ENCODE results near the gene LYZ. TPM values are rescaled to one million over a fixed set of nuclear protein-coding genes. Genes with fewer than 3 reads are reported as not detected.

The LYZ gene
- total and polyA plus RNA-seq, 2 donors (not counting 3 experiments of a cell fraction or from before 2014, with no cell fraction given), result not detected

DNA sequence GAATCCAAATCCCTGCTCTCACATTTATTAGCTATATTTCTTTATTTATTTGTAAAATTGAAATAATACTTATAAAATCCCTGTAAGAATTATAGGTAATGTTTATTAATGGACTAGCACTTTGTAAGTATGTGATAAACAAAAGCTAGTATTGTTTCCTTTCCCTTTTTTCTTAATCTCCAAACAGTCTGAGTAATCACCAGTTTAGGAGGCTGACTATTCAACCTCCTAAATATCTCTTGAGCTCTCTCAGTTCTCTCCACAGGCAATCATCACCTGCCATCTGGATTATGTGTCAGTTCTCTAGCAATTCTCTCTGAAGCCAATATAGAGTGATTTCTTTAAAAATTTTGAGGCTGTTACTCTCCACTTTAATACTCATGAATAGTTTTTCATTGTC is 9.2 kb upstream of the LYZ start:
- H4K20me1 ChIP-seq (replicated peaks; ENCODE audit: control insufficient read depth, extremely low read depth, insufficient read depth, low read length), result no peaks in the 10 kb centered on the region
- intact Hi-C loops (cut with micrococcal nuclease) (no loop called here), dilution Hi-C loops (cut with MboI; ENCODE audit: extremely low pct_ligation_motif_present, low sequenced_read_pairs) (no loop called here)
- CTCF ChIA-PET, result interaction anchor here (1.4 kb wide), 1 partner anchor 19 kb away, joined by 4 read pairs; no protein-coding TSS in a partner anchor
- H3K79me2 ChIP-seq (ENCODE audit: control insufficient read depth, insufficient read depth, low read length), result no peaks in the 10 kb centered on the region
- no peak overlapping the region for H3K4me2 ChIP-seq (ENCODE audit: insufficient read depth, low read length)
- no peak overlapping the region for H2AFZ ChIP-seq (ENCODE audit: low read depth, low read length)
- H3K4me1 ChIP-seq (ENCODE audit: control insufficient read depth, extremely low read depth, insufficient read depth, low read length), result no peaks in the 10 kb centered on the region
- no peaks in the 10 kb centered on the region for H3K36me3 ChIP-seq (ENCODE audit: control insufficient read depth in 2 of 2, extremely low read depth in 1 of 2, insufficient read depth in 2 of 2, low read length in 2 of 2)
- no peaks in the 10 kb centered on the region for H3K9me1 ChIP-seq (replicated peaks; ENCODE audit: control insufficient read depth, extremely low read depth, insufficient read depth, low read length)
- no peak for TF ChIP-seq FOS (IDR thresholded peaks at IDR 0.05; ENCODE audit: borderline replicate concordance, insufficient read depth, low read length)
- no peak for TF ChIP-seq EZH2 (IDR thresholded peaks at IDR 0.05; ENCODE audit: borderline replicate concordance, low read depth, low read length, severe bottlenecking)
- TF ChIP-seq CTCF (IDR thresholded peaks at IDR 0.05; ENCODE audit: extremely low read depth in 1 of 2, insufficient read depth in 1 of 2, low read depth in 1 of 2, low read length in 2 of 2), result no peak
- no peak for TF ChIP-seq GATA2 (IDR thresholded peaks at IDR 0.05; ENCODE audit: insufficient read depth, insufficient read length, low read depth, low read length)
- no peak for TF ChIP-seq POLR2AphosphoS5 (IDR thresholded peaks at IDR 0.05; ENCODE audit: insufficient read depth, low read depth, low read length)
- TF ChIP-seq POLR2A (IDR thresholded peaks at IDR 0.05; ENCODE audit: low read depth, low read length), result no peak
- TF ChIP-seq MYC (IDR thresholded peaks at IDR 0.05; ENCODE audit: low read depth, low read length), result no peak
- no peak for TF ChIP-seq MAX (IDR thresholded peaks at IDR 0.05; ENCODE audit: insufficient read depth, insufficient read length)
- no peak for TF ChIP-seq JUN (IDR thresholded peaks at IDR 0.05; ENCODE audit: borderline replicate concordance, insufficient read depth, insufficient read length, low read depth)
- DNase-seq (ENCODE audit: low read depth, low spot score) (no peak), FAIRE-seq (no peak)
- no peak overlapping the region for H3K27ac ChIP-seq (ENCODE audit: insufficient read depth, low read depth, low read length)
- H3K4me3 ChIP-seq (replicated peaks in 1 of 3; ENCODE audit: insufficient read depth in 1 of 3, low read depth in 1 of 3, low read length in 3 of 3), result no peak overlapping the region
- no peak overlapping the region for H3K9ac ChIP-seq (replicated peaks; ENCODE audit: extremely low read depth, insufficient read depth, low read length)
- POLR2A ChIA-PET, result no interaction called here
- no peaks in the 10 kb centered on the region for H3K9me3 ChIP-seq (replicated peaks; ENCODE audit: control insufficient read depth, insufficient read depth, low read length)
- BruUV-seq (replicated peaks), result no TSS peak
- peaks cover 20 to 36% of the 10 kb centered on the region in 2 experiments for H3K27me3 ChIP-seq (ENCODE audit: control insufficient read depth in 2 of 2, insufficient read depth in 2 of 2, low read length in 2 of 2)
